Measurements from ENCODE around the gene DUSP8. TPM values are rescaled to one million over a fixed set of nuclear protein-coding genes. Genes with fewer than 3 reads are reported as not detected.

Gene DUSP8
- total RNA-seq, 5 donors from 2014 or later (not counting 1 experiment from before 2014, with no cell fraction given), result 5.2 to 64.3 (median 8.7) TPM

GRCh38 chr11:1566381-1567051 is 5.6 kb downstream of the DUSP8 start:
- Mint-ChIP-seq H3K4me3 (no peak overlapping the region), H3K9me3 (no peaks in the 10 kb centered on the region), H3K4me1 (peaks cover 16 to 23% (median 19%) of the 10 kb centered on the region in 3 donors), H3K36me3 (peaks cover 3% of the 10 kb centered on the region), H3K27ac (no peak overlapping the region), H3K27me3 (peaks cover 0 to 1% of the 10 kb centered on the region in 2 donors)
- Histone ChIP-seq H3K27ac (ENCODE audit: low read length) (no peak overlapping the region), H3K9me3 (no peaks in the 10 kb centered on the region), H3K27me3 (replicated peaks in 1 of 2; ENCODE audit: control insufficient read depth in 2 of 2, extremely low read depth in 1 of 2, insufficient read depth in 2 of 2, low read length in 1 of 2) (peaks cover 0 to 31% of the 10 kb centered on the region in 2 experiments), H3K36me3 (ENCODE audit: control insufficient read depth in 2 of 2, extremely low read depth in 1 of 2, insufficient read depth in 1 of 2, low read length in 1 of 2) (peaks cover 0 to 5% of the 10 kb centered on the region in 2 donors), H3K4me1 (ENCODE audit: control insufficient read depth in 1 of 2, extremely low read depth in 1 of 2, insufficient read depth in 2 of 2, low read length in 2 of 2) (peaks cover 11 to 58% of the 10 kb centered on the region in 2 experiments), H3K4me3 (ENCODE audit: control insufficient read depth in 1 of 2, extremely low read depth in 1 of 2, low read length in 1 of 2) (no peak overlapping the region)
- WGBS (ENCODE audit: insufficient coverage), result 82% methylated on average over 13 of the region's 20 CpGs
- ATAC-seq (replicated peaks in 1 of 4) (no peak), DNase-seq (peak in 2 of 35 experiments; percentile 18 to 34)
- POLR2A ChIA-PET, result interaction anchor here in 1 of 2 donors (1.2 to 1.8 kb wide), 2 partner anchors 10 to 11 kb away, joined by 4 to 5 read pairs; no protein-coding TSS in a partner anchor
- CTCF ChIA-PET, result interaction anchor here in 1 of 2 donors (1.6 kb wide), 1 partner anchor 8 kb away, joined by 5 read pairs; no protein-coding TSS in a partner anchor

GRCh38 chr11:1565904-1566247 is 6.2 kb downstream of the DUSP8 start:
- POLR2A ChIA-PET, result interaction anchor here in 1 of 2 donors (1.2 kb wide), 1 partner anchor 10 kb away, joined by 4 read pairs; no protein-coding TSS in a partner anchor
- WGBS (ENCODE audit: insufficient coverage), result 88% methylated on average over 5 of the region's 5 CpGs

GRCh38 chr11:1565173-1565903 is 6.7 kb downstream of the DUSP8 start:
- H3K4me3 Mint-ChIP-seq, result no peak overlapping the region
- peaks cover 3% of the 10 kb centered on the region for H3K36me3 Mint-ChIP-seq
- no peak overlapping the region for H3K27ac ChIP-seq (ENCODE audit: low read length)

More at GRCh38 chr11:1565904-1566247, 6.2 kb downstream of the DUSP8 start:
- Histone ChIP-seq H3K27me3 (replicated peaks in 1 of 2; ENCODE audit: control insufficient read depth in 2 of 2, extremely low read depth in 1 of 2, insufficient read depth in 2 of 2, low read length in 1 of 2) (peaks cover 0 to 27% of the 10 kb centered on the region in 2 experiments), H3K4me3 (ENCODE audit: control insufficient read depth in 1 of 2, extremely low read depth in 1 of 2, low read length in 1 of 2) (no peak overlapping the region), H3K4me1 (ENCODE audit: control insufficient read depth in 1 of 2, extremely low read depth in 1 of 2, insufficient read depth in 2 of 2, low read length in 2 of 2) (peaks cover 6 to 52% of the 10 kb centered on the region in 2 experiments), H3K27ac (ENCODE audit: low read length) (no peak overlapping the region), H3K36me3 (ENCODE audit: control insufficient read depth in 2 of 2, extremely low read depth in 1 of 2, insufficient read depth in 1 of 2, low read length in 1 of 2) (peaks cover 0 to 5% of the 10 kb centered on the region in 2 donors), H3K9me3 (no peaks in the 10 kb centered on the region)
- DNase-seq, result no peak
- H3K27me3 Mint-ChIP-seq, result peaks cover 0 to 1% of the 10 kb centered on the region in 2 donors
- CTCF ChIA-PET, result interaction anchor here in 1 of 2 donors (1.6 kb wide), 1 partner anchor 9 kb away, joined by 5 read pairs; no protein-coding TSS in a partner anchor
- no peak overlapping the region for H3K4me3 Mint-ChIP-seq
- ATAC-seq (replicated peaks in 1 of 4), result no peak
- H3K27ac Mint-ChIP-seq, result no peak overlapping the region
- peaks cover 3% of the 10 kb centered on the region for H3K36me3 Mint-ChIP-seq
- H3K4me1 Mint-ChIP-seq, result peaks cover 15 to 22% (median 19%) of the 10 kb centered on the region in 3 donors
- no peaks in the 10 kb centered on the region for H3K9me3 Mint-ChIP-seq

GRCh38 chr11:1564535-1565172 is 7.4 kb downstream of the DUSP8 start:
- Mint-ChIP-seq H3K27me3 (peaks cover 0 to 1% of the 10 kb centered on the region in 2 donors), H3K36me3 (peaks cover 3% of the 10 kb centered on the region), H3K27ac (no peak overlapping the region), H3K4me3 (no peak overlapping the region), H3K4me1 (peaks cover 6 to 11% (median 10%) of the 10 kb centered on the region in 3 donors), H3K9me3 (no peaks in the 10 kb centered on the region)
- DNase-seq (peak in 3 of 35 experiments; percentile 33 to 52 (median 44)), ATAC-seq (replicated peaks in 1 of 4) (no peak)
- Histone ChIP-seq H3K9me3 (no peaks in the 10 kb centered on the region), H3K4me3 (ENCODE audit: control insufficient read depth in 1 of 2, extremely low read depth in 1 of 2, low read length in 1 of 2) (no peak overlapping the region), H3K4me1 (ENCODE audit: control insufficient read depth in 1 of 2, extremely low read depth in 1 of 2, insufficient read depth in 2 of 2, low read length in 2 of 2) (peaks cover under 1 to 40% of the 10 kb centered on the region in 2 experiments), H3K27ac (ENCODE audit: low read length) (no peak overlapping the region), H3K27me3 (replicated peaks in 1 of 2; ENCODE audit: control insufficient read depth in 2 of 2, extremely low read depth in 1 of 2, insufficient read depth in 2 of 2, low read length in 1 of 2) (peaks cover 0 to 18% of the 10 kb centered on the region in 2 experiments), H3K36me3 (ENCODE audit: control insufficient read depth in 2 of 2, extremely low read depth in 1 of 2, insufficient read depth in 1 of 2, low read length in 1 of 2) (peaks cover 0 to 5% of the 10 kb centered on the region in 2 donors)
- 51% methylated on average over 15 of the region's 16 CpGs for WGBS (ENCODE audit: insufficient coverage)
- ChIA-PET CTCF (interaction anchor here (0.8 to 1.6 kb wide), 2 partner anchors 10 to 20 kb away, joined by 3 to 5 read pairs; no protein-coding TSS in a partner anchor), POLR2A (interaction anchor here in 1 of 2 donors (0.6 kb wide), 1 partner anchor 741 kb away, joined by 3 read pairs; no protein-coding TSS in a partner anchor)

More at GRCh38 chr11:1565173-1565903, 6.7 kb downstream of the DUSP8 start:
- ChIA-PET CTCF (interaction anchor here in 1 of 2 donors (1.6 kb wide), 1 partner anchor 10 kb away, joined by 5 read pairs; no protein-coding TSS in a partner anchor), POLR2A (interaction anchor here in 1 of 2 donors (1.2 kb wide), 1 partner anchor 9 kb away, joined by 4 read pairs; no protein-coding TSS in a partner anchor)
- ATAC-seq (replicated peaks in 1 of 4) (no peak), DNase-seq (peak in 1 of 35 experiments; percentile 43)
- Histone ChIP-seq H3K4me1 (ENCODE audit: control insufficient read depth in 1 of 2, extremely low read depth in 1 of 2, insufficient read depth in 2 of 2, low read length in 2 of 2) (peaks cover 3 to 47% of the 10 kb centered on the region in 2 experiments), H3K27me3 (replicated peaks in 1 of 2; ENCODE audit: control insufficient read depth in 2 of 2, extremely low read depth in 1 of 2, insufficient read depth in 2 of 2, low read length in 1 of 2) (peaks cover 0 to 22% of the 10 kb centered on the region in 2 experiments), H3K4me3 (ENCODE audit: control insufficient read depth in 1 of 2, extremely low read depth in 1 of 2, low read length in 1 of 2) (no peak overlapping the region), H3K9me3 (no peaks in the 10 kb centered on the region), H3K36me3 (ENCODE audit: control insufficient read depth in 2 of 2, extremely low read depth in 1 of 2, insufficient read depth in 1 of 2, low read length in 1 of 2) (peaks cover 0 to 5% of the 10 kb centered on the region in 2 donors)
- H3K4me1 Mint-ChIP-seq, result peaks cover 11 to 16% (median 14%) of the 10 kb centered on the region in 3 donors
- peaks cover 0 to 1% of the 10 kb centered on the region in 2 donors for H3K27me3 Mint-ChIP-seq
- H3K27ac Mint-ChIP-seq, result no peak overlapping the region
- no peaks in the 10 kb centered on the region for H3K9me3 Mint-ChIP-seq
- 76% methylated on average over 16 of the region's 28 CpGs for WGBS (ENCODE audit: insufficient coverage)

GRCh38 chr11:1563697-1564534 is 8.2 kb downstream of the DUSP8 start:
- no peak overlapping the region for H3K4me3 ChIP-seq (ENCODE audit: control insufficient read depth in 1 of 2, extremely low read depth in 1 of 2, low read length in 1 of 2)
- WGBS (ENCODE audit: insufficient coverage), result 85% methylated on average over 22 of the region's 29 CpGs
- peaks cover 0 to 33% of the 10 kb centered on the region in 2 experiments for H3K4me1 ChIP-seq (ENCODE audit: control insufficient read depth in 1 of 2, extremely low read depth in 1 of 2, insufficient read depth in 2 of 2, low read length in 2 of 2)
- ChIA-PET CTCF (interaction anchor here in 1 of 2 donors (0.8 kb wide), 1 partner anchor 19 kb away, joined by 3 read pairs; no protein-coding TSS in a partner anchor), POLR2A (interaction anchor here in 1 of 2 donors (0.6 to 0.7 kb wide), 2 partner anchors 11 to 742 kb away, joined by 3 read pairs; no protein-coding TSS in a partner anchor)
- H3K36me3 ChIP-seq (ENCODE audit: control insufficient read depth in 2 of 2, extremely low read depth in 1 of 2, insufficient read depth in 1 of 2, low read length in 1 of 2), result peaks cover 0 to 5% of the 10 kb centered on the region in 2 donors
- peaks cover 1 to 6% (median 4%) of the 10 kb centered on the region in 3 donors for H3K4me1 Mint-ChIP-seq
- peaks cover 0 to 18% of the 10 kb centered on the region in 2 experiments for H3K27me3 ChIP-seq (replicated peaks in 1 of 2; ENCODE audit: control insufficient read depth in 2 of 2, extremely low read depth in 1 of 2, insufficient read depth in 2 of 2, low read length in 1 of 2)
- peak in 2 of 35 experiments; percentile 13 to 23 for DNase-seq
- H3K36me3 Mint-ChIP-seq, result peaks cover 3% of the 10 kb centered on the region
- no peaks in the 10 kb centered on the region for H3K9me3 ChIP-seq
- no peak overlapping the region for H3K27ac ChIP-seq (ENCODE audit: low read length)
- H3K27ac Mint-ChIP-seq, result no peak overlapping the region
- H3K4me3 Mint-ChIP-seq, result no peak overlapping the region
- no peaks in the 10 kb centered on the region for H3K27me3 Mint-ChIP-seq
- no peaks in the 10 kb centered on the region for H3K9me3 Mint-ChIP-seq
- no peak for ATAC-seq (replicated peaks in 1 of 4)

Data from T-cell (primary cell).